GM23248 (cell line): ENCODE measurements around the gene HMMR. TPM values are rescaled to one million over a fixed set of nuclear protein-coding genes. Genes with fewer than 3 reads are reported as not detected.

Experiments used
- DNase-seq: peaks from one replicate; pipeline ENCODE4 v3.0.0-alpha.2; 2015
- H2AFZ ChIP-seq: fragments of 200-600 bp; sonication (generic); 2 replicates; pipeline ENCODE4 v1.6.1; 2016; ENCODE audit warnings: antibody characterized with exemption
- H3F3A ChIP-seq: fragments of 200-600 bp; sonication (generic); 2 replicates; pipeline ENCODE4 v1.6.1; 2016; ENCODE audit warnings: mild to moderate bottlenecking, antibody characterized with exemption, mixed run types; ENCODE audit not compliant: insufficient read depth
- H3K27ac ChIP-seq: fragments of 200-600 bp; sonication (generic); 2 replicates; pipeline ENCODE4 v1.5.1; 2016; ENCODE audit warnings: mild to moderate bottlenecking
- H3K27me3 ChIP-seq: fragments of 200-600 bp; sonication (generic); replicated peaks from 2 replicates; pipeline ENCODE4 v1.6.1; 2016; ENCODE audit warnings: mild to moderate bottlenecking; ENCODE audit not compliant: insufficient read depth
- H3K36me3 ChIP-seq: fragments of 200-600 bp; sonication (generic); 2 replicates; pipeline ENCODE4 v1.6.1; 2016; ENCODE audit warnings: low read depth, mild to moderate bottlenecking
- H3K4me1 ChIP-seq: fragments of 200-600 bp; sonication (generic); 2 replicates; pipeline ENCODE4 v1.6.1; 2016; ENCODE audit warnings: mild to moderate bottlenecking; ENCODE audit not compliant: insufficient read depth
- H3K4me2 ChIP-seq: fragments of 200-600 bp; sonication (generic); one replicate; pipeline ENCODE4 v1.6.1; 2016; ENCODE audit warnings: mild to moderate bottlenecking; ENCODE audit not compliant: unreplicated experiment
- H3K4me3 ChIP-seq: fragments of 200-600 bp; sonication (generic); 2 replicates; pipeline ENCODE4 v1.5.1; 2016; ENCODE audit warnings: mild to moderate bottlenecking
- H3K79me2 ChIP-seq: fragments of 200-600 bp; sonication (generic); 2 replicates; pipeline ENCODE4 v1.6.1; 2016; ENCODE audit warnings: mild to moderate bottlenecking; ENCODE audit not compliant: insufficient read depth
- H3K9ac ChIP-seq: fragments of 200-600 bp; sonication (generic); 2 replicates; pipeline ENCODE4 v1.6.1; 2016; ENCODE audit warnings: mild to moderate bottlenecking
- H3K9me2 ChIP-seq: fragments of 200-600 bp; sonication (generic); 2 replicates; pipeline ENCODE4 v1.6.1; 2016; ENCODE audit warnings: mixed run types, mild to moderate bottlenecking, moderate library complexity; ENCODE audit not compliant: insufficient read depth
- H3K9me3 ChIP-seq: fragments of 200-600 bp; sonication (generic); one replicate; pipeline ENCODE4 v1.6.1; 2017; ENCODE audit warnings: low read depth
- H4K20me1 ChIP-seq: fragments of 200-600 bp; sonication (generic); 2 replicates; pipeline ENCODE4 v1.6.0; 2016; ENCODE audit not compliant: insufficient read depth
- EZH2 ChIP-seq: fragments of 200-600 bp; sonication (generic); IDR thresholded peaks from 2 replicates; pipeline ENCODE4 v1.6.1; 2018; ENCODE audit warnings: antibody characterized with exemption, mild to moderate bottlenecking; ENCODE audit not compliant: insufficient read depth, poor library complexity, severe bottlenecking
- EZH2phosphoT487 ChIP-seq: fragments of 200-600 bp; sonication (generic); IDR thresholded peaks from 2 replicates; pipeline ENCODE4 v1.6.1; 2018; ENCODE audit warnings: antibody characterized with exemption, moderate library complexity, mild to moderate bottlenecking, low read depth; ENCODE audit not compliant: insufficient read depth
- WGBS, 2 experiments: methylation state at CpG; one replicate each; pipeline ENCODE4 v1.1.6; 2015 to 2017; ENCODE audit warnings: low lambda C conversion rate in 2 of 2, low coverage in 1 of 2; ENCODE audit errors: missing lambda C conversion rate in 2 of 2; 5-methylcytosine and 5-hydroxymethylcytosine counted together
- in situ Hi-C: fragments of 300-500 bp; cut with MboI; formaldehyde crosslinking; loops from 2 replicates; pipeline ENCODE4 v1.15.0; 2020
- polyA plus RNA-seq: library from polyadenylated mRNA; unstranded; fragments of >200 nt; fragmentation: Nextera tagmentation; extraction: Ambion mirVana; gene quantifications from 2 replicates; pipeline ENCODE4 v1.2.1, GENCODE V29; 2016
- total RNA-seq: library from RNA; depleted of rRNA; stranded (reverse); fragments of >200 nt; shearing (Covaris generic); gene quantifications from 2 replicates; pipeline ENCODE4 v1.2.3, GENCODE V29; 2014

Gene HMMR
- total and polyA plus RNA-seq, 2 experiments from 2014 or later, result 10.7 to 16.4 TPM

GRCh38 chr5:163506726-163507125, 46.3 kb downstream of the HMMR start:
- in situ Hi-C loops, result no loop called here
- peak; percentile 89 for DNase-seq

GRCh38 chr5:163508753-163509152, 48.3 kb downstream of the HMMR start:
- WGBS, 2 experiments, result 28 to 34% methylated on average over 5 of the region's 5 CpGs
- peak overlapping the region; percentile 50 for H2AFZ ChIP-seq
- no peaks in the 10 kb centered on the region for H3K9me3 ChIP-seq
- DNase-seq, result no peak
- peaks cover 34% of the 10 kb centered on the region for H3K4me1 ChIP-seq
- H3K27me3 ChIP-seq, result no peaks in the 10 kb centered on the region
- H4K20me1 ChIP-seq, result no peaks in the 10 kb centered on the region
- H3K27ac ChIP-seq, result peak overlapping the region; percentile 70
- in situ Hi-C loops, result no loop called here
- peaks cover 80% of the 10 kb centered on the region for H3K79me2 ChIP-seq
- peak overlapping the region; percentile 69 for H3K4me3 ChIP-seq
- peak overlapping the region; percentile 95 for H3K9ac ChIP-seq
- peak overlapping the region; percentile 99 for H3K4me2 ChIP-seq
- TF ChIP-seq EZH2, result no peak
- TF ChIP-seq EZH2phosphoT487, result no peak
- peaks cover 43% of the 10 kb centered on the region for H3F3A ChIP-seq
- H3K9me2 ChIP-seq, result no peaks in the 10 kb centered on the region
- H3K36me3 ChIP-seq, result peaks cover 11% of the 10 kb centered on the region

More at GRCh38 chr5:163506726-163507125, 46.3 kb downstream of the HMMR start:
- Histone ChIP-seq H3F3A (peaks cover 59% of the 10 kb centered on the region), H4K20me1 (no peaks in the 10 kb centered on the region), H3K79me2 (peaks cover 59% of the 10 kb centered on the region), H3K9me3 (no peaks in the 10 kb centered on the region), H2AFZ (peak overlapping the region; percentile 98; the same call in 1 of the 2 replicates), H3K27ac (peak overlapping the region; percentile 94), H3K9me2 (no peaks in the 10 kb centered on the region), H3K36me3 (no peaks in the 10 kb centered on the region), H3K4me1 (peaks cover 42% of the 10 kb centered on the region), H3K9ac (peak overlapping the region; percentile 95), H3K27me3 (no peaks in the 10 kb centered on the region), H3K4me2 (peak overlapping the region; percentile 99), H3K4me3 (peak overlapping the region; percentile 97)
- WGBS, 2 experiments, result 1% methylated on average over 8 of the region's 8 CpGs
- TF ChIP-seq EZH2, result no peak
- no peak for TF ChIP-seq EZH2phosphoT487

GRCh38 chr5:163509291-163509951, 49.0 kb downstream of the HMMR start:
- H3K9me3 ChIP-seq, result no peaks in the 10 kb centered on the region
- in situ Hi-C loops, result no loop called here
- peak; percentile 79 for DNase-seq
- TF ChIP-seq EZH2phosphoT487, result no peak
- no peak for TF ChIP-seq EZH2
- peaks cover 36% of the 10 kb centered on the region for H3F3A ChIP-seq
- peak overlapping the region; percentile 50 for H2AFZ ChIP-seq
- peaks cover 18% of the 10 kb centered on the region for H3K36me3 ChIP-seq
- peak overlapping the region; percentile 99 for H3K4me2 ChIP-seq
- H3K27ac ChIP-seq, result peak overlapping the region; percentile 70
- WGBS, 2 experiments, result 10 to 14% methylated on average over 7 of the region's 7 CpGs
- no peaks in the 10 kb centered on the region for H3K27me3 ChIP-seq
- peaks cover 30% of the 10 kb centered on the region for H3K4me1 ChIP-seq
- peak overlapping the region; percentile 69 for H3K4me3 ChIP-seq
- no peaks in the 10 kb centered on the region for H4K20me1 ChIP-seq
- no peaks in the 10 kb centered on the region for H3K9me2 ChIP-seq
- peaks cover 86% of the 10 kb centered on the region for H3K79me2 ChIP-seq
- H3K9ac ChIP-seq, result peak overlapping the region; percentile 95

GRCh38 chr5:163512526-163512925, 52.1 kb downstream of the HMMR start:
- Histone ChIP-seq H3K4me1 (peaks cover 26% of the 10 kb centered on the region), H4K20me1 (no peaks in the 10 kb centered on the region), H3K9me3 (no peaks in the 10 kb centered on the region), H3K4me3 (no peak overlapping the region), H3K9ac (no peak overlapping the region), H2AFZ (no peak overlapping the region), H3K27me3 (no peaks in the 10 kb centered on the region), H3K4me2 (no peak overlapping the region), H3K27ac (no peak overlapping the region), H3K9me2 (no peaks in the 10 kb centered on the region), H3K36me3 (peaks cover 45% of the 10 kb centered on the region), H3K79me2 (peaks cover 80% of the 10 kb centered on the region), H3F3A (peaks cover 15% of the 10 kb centered on the region; the same call in 1 of the 2 replicates)
- DNase-seq, result no peak
- 91 to 92% methylated on average over 5 of the region's 5 CpGs for WGBS, 2 experiments
- no peak for TF ChIP-seq EZH2phosphoT487
- no peak for TF ChIP-seq EZH2
- in situ Hi-C loops, result no loop called here
